Activated CD8-positive, alpha-beta memory T cell treated with anti-CD3 and anti-CD28 coated beads, Interleukin-2, amount 50 U/mL, for 24 hours (primary cell): ENCODE results near the gene CDK11A.

Experiments
- DNase-seq: peaks from one replicate; pipeline ENCODE4 v3.0.0-alpha.2; 2020; ENCODE audit errors: extremely low read depth

CDK11A gene

GRCh38 chr1:1724035-1724864, at the start of gene CDK11A:
CDK11A (minus strand) TSS chr1:1724357; CDS start chr1:1722818, 1,539 bp downstream.
- DNase-seq = peak; percentile 97

DNA sequence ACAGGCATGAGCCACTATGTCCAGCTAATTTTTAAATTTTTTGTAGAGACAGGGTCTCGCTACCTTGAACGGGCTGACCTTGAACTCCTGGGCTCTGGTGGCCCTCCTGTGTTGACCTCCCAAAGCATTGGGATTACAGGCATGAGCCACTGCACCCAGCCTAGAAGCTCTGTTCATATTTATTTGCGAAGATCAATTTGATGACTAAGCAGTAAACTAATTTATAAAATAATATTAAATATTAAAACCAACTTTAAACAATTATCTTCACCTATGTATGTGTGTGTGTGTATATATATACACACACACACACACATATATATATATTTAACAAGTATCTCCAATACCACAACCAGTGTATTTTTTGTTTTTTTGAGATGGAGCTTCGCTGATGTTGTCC, 49.7 kb upstream of the CDK11A start:
- no peak for DNase-seq

DNA sequence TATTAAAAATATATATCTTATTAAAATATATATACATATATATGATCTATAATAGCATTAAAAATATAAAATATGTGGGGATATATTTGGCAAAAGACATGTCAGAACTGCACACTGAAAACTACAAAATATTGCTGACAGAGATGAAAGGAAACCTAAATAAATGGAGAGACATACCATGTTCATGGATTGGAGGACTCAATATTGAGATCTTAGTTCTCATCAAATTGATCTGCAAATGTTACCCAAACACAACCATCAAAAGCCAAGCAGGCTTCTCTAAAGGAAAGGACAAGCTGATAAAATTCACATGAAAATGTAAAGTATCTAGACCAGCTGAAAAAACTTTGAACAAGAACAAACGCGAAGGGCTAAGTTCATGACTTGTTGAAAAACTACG, 46.9 kb upstream of the CDK11A start:
- no peak for DNase-seq

DNA sequence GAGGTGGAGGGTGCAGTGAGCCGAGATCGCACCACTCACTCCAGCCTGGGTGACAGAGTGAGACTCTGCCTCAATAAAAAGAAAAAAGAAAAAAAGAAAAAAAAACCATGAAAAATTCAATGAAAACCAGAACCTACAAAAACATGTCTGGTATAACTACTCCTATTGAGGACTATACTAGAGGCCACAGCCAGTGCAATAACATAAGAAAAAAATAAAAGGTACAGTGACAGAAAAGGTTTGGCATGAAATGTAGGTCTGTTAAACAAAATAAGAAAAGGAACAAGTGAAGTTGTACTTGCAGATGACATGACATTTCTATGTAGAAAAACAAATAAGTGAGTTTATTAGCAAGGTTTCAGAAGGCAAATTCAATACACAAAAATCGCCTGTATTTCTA, 45.9 kb upstream of the CDK11A start:
- no peak for DNase-seq

GRCh38 chr1:1768249-1768992, 44.3 kb upstream of the CDK11A start:
- DNase-seq = no peak

GRCh38 chr1:1764876-1765470, 40.8 kb upstream of the CDK11A start:
- DNase-seq = no peak

DNA sequence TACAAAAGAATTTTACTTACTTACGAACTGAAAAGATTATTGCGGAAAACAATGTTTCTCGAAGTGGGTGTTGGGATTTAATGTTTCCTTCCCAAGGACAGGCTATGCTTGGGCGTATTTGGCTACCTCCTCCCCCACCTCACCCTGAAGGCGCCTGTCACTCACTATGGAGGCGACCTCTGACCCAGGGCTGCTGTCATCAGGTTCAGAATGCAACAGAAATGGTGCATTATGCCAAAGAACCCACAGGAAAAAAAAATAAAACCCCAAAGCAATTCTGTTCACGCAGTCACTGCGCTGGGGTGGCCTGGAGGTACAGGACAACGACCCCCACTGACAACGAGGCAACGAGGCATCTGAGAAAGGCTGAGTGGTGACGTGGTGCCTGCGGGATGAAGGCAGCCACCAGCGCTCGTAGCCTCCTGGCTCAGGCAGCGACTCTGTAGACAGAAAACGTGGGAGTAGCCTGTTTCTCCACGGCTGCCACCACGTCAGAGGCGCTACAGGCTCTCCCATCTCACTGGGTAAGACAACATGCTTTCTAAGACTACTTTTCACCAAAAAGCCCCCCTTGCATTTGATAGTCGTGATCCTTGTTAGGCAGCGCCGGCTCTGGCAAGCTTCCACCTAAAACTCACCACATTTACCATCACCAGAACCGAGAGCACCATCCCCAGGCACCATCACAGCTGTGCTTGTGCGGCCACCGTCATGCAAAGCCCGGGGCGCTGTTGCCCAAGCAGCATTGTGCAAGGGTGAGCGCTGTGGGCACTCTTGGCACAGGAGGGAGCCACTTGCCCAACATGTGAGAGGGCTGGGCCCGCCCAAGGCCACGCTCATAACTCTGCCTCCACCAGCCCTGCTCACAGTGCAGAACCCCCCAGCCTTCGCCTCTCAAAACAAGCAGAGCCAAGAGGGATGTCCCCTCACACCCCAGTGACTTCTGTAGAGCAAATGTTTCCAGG, 39.8 kb upstream of the CDK11A start:
- no peak for DNase-seq

GRCh38 chr1:1761504-1762376, 37.6 kb upstream of the CDK11A start:
- DNase-seq = no peak

- DNase-seq = no peak
These were observed 36.6 kb upstream of the CDK11A start for GRCh38 chr1:1760715-1761114.

DNA sequence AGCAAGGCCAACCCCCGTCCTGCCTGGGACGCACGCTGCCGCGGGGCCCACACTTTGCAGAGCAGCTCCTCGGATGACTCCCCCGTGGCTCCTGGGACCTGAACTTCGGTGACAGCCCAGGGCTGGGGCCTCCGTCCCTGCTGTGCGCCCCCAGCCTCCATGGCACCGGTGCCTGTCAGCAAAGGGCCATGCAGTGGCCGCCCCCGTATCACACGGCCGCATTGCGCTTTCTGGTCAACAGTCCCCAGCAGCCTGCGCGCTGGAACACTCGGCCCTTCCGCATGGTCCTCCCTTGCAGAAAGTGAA, 36.1 kb upstream of the CDK11A start:
- DNase-seq = no peak

GRCh38 chr1:1759456-1760344, 35.5 kb upstream of the CDK11A start:
- no peak for DNase-seq

- DNase-seq = no peak
These were observed 34.7 kb upstream of the CDK11A start for GRCh38 chr1:1758692-1759455.

- no peak for DNase-seq
These were observed 34.0 kb upstream of the CDK11A start for GRCh38 chr1:1758059-1758621.

DNA sequence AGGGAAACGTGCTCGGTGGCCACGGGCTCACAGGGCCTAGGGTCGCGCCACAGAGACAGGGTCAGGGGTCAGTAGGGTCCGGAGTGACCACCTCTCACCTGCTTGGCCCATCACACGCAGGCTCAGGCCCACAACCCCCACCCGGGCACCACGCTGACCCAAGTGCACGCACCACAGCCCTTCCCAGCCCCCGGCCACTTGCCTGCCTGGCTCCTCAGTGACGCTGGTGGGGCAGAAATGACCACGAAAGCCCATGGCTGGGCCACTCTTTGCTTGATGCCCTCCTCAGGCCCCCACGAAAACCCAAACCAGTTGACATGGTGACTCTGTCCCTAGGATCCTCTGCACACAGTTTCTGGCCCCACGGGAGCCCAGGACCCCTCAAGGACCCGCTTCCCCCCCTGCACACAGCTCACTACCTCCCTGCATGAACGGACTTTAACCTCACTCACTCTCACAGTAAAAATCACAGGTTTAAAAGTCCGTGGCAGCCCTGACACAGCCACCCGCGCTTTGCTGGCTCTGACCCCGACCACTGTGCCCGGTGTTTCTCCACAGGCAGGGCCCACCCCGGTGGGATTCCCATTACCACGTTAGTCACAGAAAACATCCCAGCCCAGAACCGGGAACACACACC, 33.4 kb upstream of the CDK11A start:
- DNase-seq = no peak

DNA sequence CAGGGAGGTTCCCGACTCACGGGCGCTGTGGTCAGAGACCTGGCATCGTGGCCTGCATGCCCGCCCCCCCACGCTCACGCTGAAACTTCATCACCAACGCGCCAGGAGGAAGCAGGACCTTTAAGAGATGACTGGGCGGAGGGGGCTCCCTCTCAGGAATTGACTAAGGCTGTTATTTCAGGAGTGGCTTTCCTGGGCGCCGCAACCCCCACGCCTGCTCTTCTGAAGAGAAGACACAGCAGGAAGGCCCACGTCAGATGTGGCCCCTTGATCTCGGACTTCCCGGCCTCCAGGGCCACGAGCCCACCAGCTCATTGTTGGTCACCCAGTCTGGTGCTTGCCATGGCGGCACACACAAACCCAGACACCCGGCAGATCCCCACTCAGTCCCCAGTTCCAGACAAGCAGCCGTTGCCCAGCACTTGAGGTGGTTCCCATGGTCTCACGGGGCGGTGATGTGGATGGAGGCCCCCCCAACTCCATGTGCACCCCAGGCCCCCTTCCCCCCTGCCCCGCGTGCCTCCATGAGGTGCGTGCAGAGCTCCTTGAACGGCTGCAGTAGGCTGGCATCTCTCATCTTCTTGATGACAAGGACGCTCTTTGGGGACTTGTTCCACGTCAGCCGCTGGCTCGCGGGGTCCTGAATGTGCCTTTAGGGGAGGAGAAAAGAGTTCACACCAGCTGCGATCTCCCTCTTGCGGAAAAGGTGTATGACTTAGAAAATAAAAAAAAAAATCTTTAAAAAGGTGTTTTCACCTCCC, 32.7 kb upstream of the CDK11A start:
- DNase-seq = no peak

GRCh38 chr1:1755852-1756251, 31.7 kb upstream of the CDK11A start:
- DNase-seq = no peak

GRCh38 chr1:1755426-1755825, 31.3 kb upstream of the CDK11A start:
- no peak for DNase-seq
